GM23338 (cell line): ENCODE measurements around the gene CD163L1. TPM values are rescaled to one million over a fixed set of nuclear protein-coding genes. Genes with fewer than 3 reads are reported as not detected.

ENCODE experiments used
- ATAC-seq: fragments of 200-7000 bp; cut with Tn5 transposase; 3 replicates; pipeline ENCODE4 v1.9.1; 2020
- DNase-seq: peaks from one replicate; pipeline ENCODE4 v3.0.0-alpha.2; 2015; ENCODE audit warnings: low spot score
- H2AFZ ChIP-seq: fragments of 200-600 bp; sonication (generic); 2 replicates; pipeline ENCODE4 v1.8.0; 2016; ENCODE audit warnings: antibody characterized with exemption, mild to moderate bottlenecking, moderate library complexity
- H3F3A ChIP-seq: fragments of 200-600 bp; sonication (generic); replicated peaks from 2 replicates; pipeline ENCODE4 v1.8.0; 2017; ENCODE audit warnings: antibody characterized with exemption, mixed run types, low read depth
- H3K27ac ChIP-seq: fragments of 200-600 bp; sonication (generic); 2 replicates; pipeline ENCODE4 v1.6.1; 2016; ENCODE audit warnings: low read depth
- H3K27me3 ChIP-seq: fragments of 200-600 bp; sonication (generic); 2 replicates; pipeline ENCODE4 v1.8.0; 2016; ENCODE audit warnings: mild to moderate bottlenecking, mixed run types, moderate library complexity; ENCODE audit not compliant: insufficient read depth
- H3K36me3 ChIP-seq: fragments of 200-600 bp; sonication (generic); 2 replicates; pipeline ENCODE4 v1.8.0; 2016; ENCODE audit warnings: mild to moderate bottlenecking; ENCODE audit not compliant: insufficient read depth
- H3K4me1 ChIP-seq: fragments of 200-600 bp; sonication (generic); 2 replicates; pipeline ENCODE4 v1.8.0; 2016; ENCODE audit warnings: mild to moderate bottlenecking, moderate library complexity; ENCODE audit not compliant: insufficient read depth
- H3K4me2 ChIP-seq: fragments of 200-600 bp; sonication (generic); 2 replicates; pipeline ENCODE4 v1.7.1; 2017; ENCODE audit warnings: mixed run types
- H3K4me3 ChIP-seq: fragments of 200-600 bp; sonication (generic); 2 replicates; pipeline ENCODE4 v1.6.1; 2016; ENCODE audit warnings: mixed run types
- H3K79me2 ChIP-seq: fragments of 200-600 bp; sonication (generic); replicated peaks from 2 replicates; pipeline ENCODE4 v1.8.0; 2017; ENCODE audit warnings: mild to moderate bottlenecking; ENCODE audit not compliant: insufficient read depth
- H3K9me2 ChIP-seq: fragments of 200-600 bp; sonication (generic); 2 replicates; pipeline ENCODE4 v1.8.0; 2017; ENCODE audit not compliant: insufficient read depth
- H4K20me1 ChIP-seq: fragments of 200-600 bp; sonication (generic); replicated peaks from 2 replicates; pipeline ENCODE4 v1.8.0; 2017; ENCODE audit warnings: mild to moderate bottlenecking; ENCODE audit not compliant: insufficient read depth
- H3K27ac Mint-ChIP-seq: 2 replicates; pipeline ENCODE4 v1.8.0; 2020; ENCODE audit warnings: inconsistent platforms, mild to moderate bottlenecking, moderate library complexity, mixed read lengths
- H3K27me3 Mint-ChIP-seq: 3 replicates; pipeline ENCODE4 v1.8.0; 2022; ENCODE audit warnings: low read depth, mild to moderate bottlenecking, moderate library complexity, mixed read lengths, inconsistent platforms; ENCODE audit not compliant: insufficient read depth, poor library complexity
- H3K36me3 Mint-ChIP-seq: 3 replicates; pipeline ENCODE4 v1.8.0; 2021; ENCODE audit warnings: low read depth, mild to moderate bottlenecking, inconsistent platforms, moderate library complexity, mixed read lengths
- H3K4me1 Mint-ChIP-seq: 3 replicates; pipeline ENCODE4 v1.8.0; 2020; ENCODE audit warnings: mild to moderate bottlenecking, inconsistent platforms, mixed read lengths
- H3K4me3 Mint-ChIP-seq: 3 replicates; pipeline ENCODE4 v1.8.0; 2021; ENCODE audit warnings: moderate library complexity, mild to moderate bottlenecking, inconsistent platforms, mixed read lengths
- H3K9me3 Mint-ChIP-seq: 3 replicates; pipeline ENCODE4 v1.8.0; 2020; ENCODE audit warnings: moderate library complexity, mild to moderate bottlenecking, inconsistent platforms, mixed read lengths
- ETS1 ChIP-seq: IDR thresholded peaks from 2 replicates; pipeline ENCODE4 v1.6.1; 2016; ENCODE audit warnings: antibody characterized with exemption
- EZH2phosphoT487 ChIP-seq: fragments of 200-600 bp; sonication (generic); IDR thresholded peaks from one replicate; pipeline ENCODE4 v1.8.1; 2018; ENCODE audit warnings: antibody characterized with exemption; ENCODE audit not compliant: unreplicated experiment
- NANOG ChIP-seq: IDR thresholded peaks from 2 replicates; pipeline ENCODE4 v1.6.1; 2016; ENCODE audit warnings: antibody characterized with exemption, borderline replicate concordance
- POLR2AphosphoS5 ChIP-seq: IDR thresholded peaks from 2 replicates; pipeline ENCODE4 v1.6.1; 2016; ENCODE audit warnings: antibody characterized with exemption, low read depth
- REST ChIP-seq: IDR thresholded peaks from one replicate; pipeline ENCODE4 v1.6.1; 2018; ENCODE audit warnings: antibody characterized with exemption; ENCODE audit not compliant: unreplicated experiment
- STAT1 ChIP-seq: IDR thresholded peaks from one replicate; pipeline ENCODE4 v1.6.1; 2016; ENCODE audit warnings: antibody characterized with exemption; ENCODE audit not compliant: unreplicated experiment
- ZNF114 ChIP-seq: fragments of 250-450 bp; sonication (Bioruptor Pico); IDR thresholded peaks from 2 replicates; pipeline ENCODE4 v1.5.0; 2020; ENCODE audit warnings: mild to moderate bottlenecking, moderate library complexity
- ZNF462 ChIP-seq: fragments of 250-450 bp; sonication (Bioruptor Pico); IDR thresholded peaks from 2 replicates; pipeline ENCODE4 v1.5.0; 2020; ENCODE audit warnings: mild to moderate bottlenecking, moderate library complexity
- polyA plus RNA-seq: library from polyadenylated mRNA; unstranded; fragments of >200 nt; fragmentation: Nextera tagmentation; extraction: Ambion mirVana; gene quantifications from 2 replicates; pipeline ENCODE4 v1.2.1, GENCODE V29; 2016
- total RNA-seq: library from RNA; depleted of rRNA; stranded (reverse); fragments of >200 nt; shearing (Covaris generic); gene quantifications from 2 replicates; pipeline ENCODE4 v1.2.3, GENCODE V29; 2014

CD163L1 gene
- total and polyA plus RNA-seq, 2 experiments from 2014 or later: 0.14 to 0.36 TPM

GRCh38 chr12:7344833-7345606, 98.9 kb downstream of the CD163L1 start:
- H2AFZ ChIP-seq: no peak overlapping the region
- H3K4me2 ChIP-seq: no peak overlapping the region
- no peak for TF ChIP-seq ETS1
- TF ChIP-seq NANOG: no peak
- TF ChIP-seq EZH2phosphoT487: no peak
- TF ChIP-seq REST: no peak
- no peak for TF ChIP-seq ZNF114 (CRISPR knock-in tag)
- TF ChIP-seq STAT1: no peak
- TF ChIP-seq POLR2AphosphoS5: no peak
- no peak for TF ChIP-seq ZNF462
- no peak for ATAC-seq
- H3K79me2 ChIP-seq: no peaks in the 10 kb centered on the region
- H3K9me2 ChIP-seq: no peaks in the 10 kb centered on the region
- Mint-ChIP-seq H3K9me3 (peaks cover 41% of the 10 kb centered on the region), H3K4me3 (no peak overlapping the region), H3K27ac (no peak overlapping the region), H3K27me3 (peaks cover 3% of the 10 kb centered on the region), H3K36me3 (peaks cover 25% of the 10 kb centered on the region), H3K4me1 (peaks cover 3% of the 10 kb centered on the region; the same call in 2 of the 3 replicates)
- no peak overlapping the region for H3K4me3 ChIP-seq
- peaks cover 4% of the 10 kb centered on the region; the same call in 1 of the 2 replicates for H3K4me1 ChIP-seq
- no peaks in the 10 kb centered on the region for H4K20me1 ChIP-seq
- H3K27ac ChIP-seq: no peak overlapping the region
- H3K36me3 ChIP-seq: peaks cover 24% of the 10 kb centered on the region
- no peaks in the 10 kb centered on the region for H3K27me3 ChIP-seq
- no peak for DNase-seq
- no peaks in the 10 kb centered on the region for H3F3A ChIP-seq
